Neutrophil (primary cell): Measurements from ENCODE around the gene DENND6B.

Experiments
- H3K27ac ChIP-seq: fragments of 200-600 bp; sonication (generic); 2 replicates; pipeline ENCODE4 v1.5.1; 2016; ENCODE audit warnings: mild to moderate bottlenecking, moderate library complexity
- H3K27me3 ChIP-seq: fragments of 200-600 bp; sonication (generic); 2 replicates; pipeline ENCODE4 v1.6.0; 2016; ENCODE audit warnings: mild to moderate bottlenecking
- H3K36me3 ChIP-seq: fragments of 200-600 bp; sonication (generic); 2 replicates; pipeline ENCODE4 v1.5.1; 2017
- H3K4me1 ChIP-seq, 2 experiments: fragments of 200-600 bp in 1 of 2; sonication (generic) in 1 of 2; 1 replicate in 1 of 2; 2 replicates in 1 of 2; pipeline versions ENCODE4 v1.5.1 to v1.6.1; 2013 to 2016; ENCODE audit warnings: low read depth in 1 of 2, low read length in 1 of 2, mild to moderate bottlenecking in 1 of 2, moderate library complexity in 1 of 2; ENCODE audit not compliant: control insufficient read depth in 1 of 2, insufficient read depth in 1 of 2
- H3K4me3 ChIP-seq, 2 experiments: fragments of 200-600 bp in 1 of 2; sonication (generic) in 1 of 2; 1 replicate in 1 of 2; 2 replicates in 1 of 2; pipeline ENCODE4 v1.5.1; 2013 to 2016; ENCODE audit warnings: low read depth in 1 of 2, low read length in 1 of 2, mild to moderate bottlenecking in 1 of 2, moderate library complexity in 1 of 2
- H3K9me3 ChIP-seq: fragments of 200-600 bp; sonication (generic); 2 replicates; pipeline ENCODE4 v1.5.1; 2016
- CTCF ChIP-seq: fragments of 200-600 bp; sonication (generic); IDR thresholded peaks from 2 replicates; pipeline ENCODE4 v1.5.1; 2016; ENCODE audit warnings: antibody characterized with exemption

DENND6B gene

GRCh38 chr22:50342651-50343540, 16.1 kb upstream of the DENND6B start, which contains the start of gene PPP6R2:
PPP6R2 (plus strand) TSS chr22:50343327; CDS start chr22:50393909, 50,582 bp downstream.
- TF ChIP-seq CTCF = peak; percentile 15
- peak within 1 kb of the TSS; percentile 80 for H3K27ac ChIP-seq
- H3K4me3 ChIP-seq = peak within 1 kb of the TSS; percentile 80 to 85
- H3K9me3 ChIP-seq = no peaks in the 10 kb centered on the region
- H3K36me3 ChIP-seq = no peaks in the 10 kb centered on the region
- H3K27me3 ChIP-seq = no peaks in the 10 kb centered on the region
- peaks cover 12 to 13% of the 10 kb centered on the region in 2 experiments for H3K4me1 ChIP-seq

- peaks cover 12 to 13% of the 10 kb centered on the region in 2 experiments for H3K4me1 ChIP-seq
- peak overlapping the region; percentile 80 for H3K27ac ChIP-seq
- H3K9me3 ChIP-seq = no peaks in the 10 kb centered on the region
- H3K36me3 ChIP-seq = no peaks in the 10 kb centered on the region
- peak overlapping the region; percentile 80 to 85 for H3K4me3 ChIP-seq
- peak; percentile 95 for TF ChIP-seq CTCF
- H3K27me3 ChIP-seq = no peaks in the 10 kb centered on the region
Measured at GRCh38 chr22:50341977-50342650, 15.3 kb upstream of the DENND6B start.

GRCh38 chr22:50339945-50340879, 13.4 kb upstream of the DENND6B start:
- no peaks in the 10 kb centered on the region for H3K9me3 ChIP-seq
- H3K36me3 ChIP-seq = no peaks in the 10 kb centered on the region
- peaks cover 12 to 13% of the 10 kb centered on the region in 2 experiments for H3K4me1 ChIP-seq
- no peak overlapping the region for H3K4me3 ChIP-seq
- H3K27me3 ChIP-seq = no peaks in the 10 kb centered on the region
- no peak for TF ChIP-seq CTCF
- no peak overlapping the region for H3K27ac ChIP-seq

GRCh38 chr22:50338860-50339462, 12.1 kb upstream of the DENND6B start:
- no peak for TF ChIP-seq CTCF
- H3K36me3 ChIP-seq = no peaks in the 10 kb centered on the region
- H3K9me3 ChIP-seq = no peaks in the 10 kb centered on the region

More at GRCh38 chr22:50338860-50339462, 12.1 kb upstream of the DENND6B start:
- Histone ChIP-seq H3K4me3 (no peak overlapping the region), H3K27ac (no peak overlapping the region), H3K4me1 (peaks cover 12 to 13% of the 10 kb centered on the region in 2 experiments), H3K27me3 (no peaks in the 10 kb centered on the region)
